IMR-90 (cell line): ENCODE results near the gene CBX5. TPM values are rescaled to one million over a fixed set of nuclear protein-coding genes. Genes with fewer than 3 reads are reported as not detected.
A peak's percentile ranks its signal among the peaks of the same experiment; 100 is the strongest.

Experiments
- ATAC-seq: fragments of 200-7000 bp; cut with Tn5 transposase; 2 replicates; pipeline ENCODE4 v1.9.1; 2020; ENCODE audit warnings: low read depth, mild to moderate bottlenecking, moderate library complexity
- BruUV-seq: library from RNA; stranded (reverse); fragments of 400-500 nt; replicated peaks from 2 replicates; lab custom pipeline; 2021; lab: Mats Ljungman, UMichigan
- CTCF ChIA-PET: fragments of 300-600 bp; formaldehyde crosslinking; extraction: SDS; loops from one replicate; lab custom pipeline; 2021; ENCODE audit warnings: antibody characterized with exemption; lab: Yijun Ruan, JAX
- POLR2A ChIA-PET: fragments of 300-600 bp; sonication (Branson Sonifier 250); formaldehyde crosslinking; loops from one replicate; lab custom pipeline; 2022; ENCODE audit warnings: antibody characterized with exemption; ENCODE audit not compliant: unreplicated experiment; lab: Charles Lee
- DNase-seq: peaks from one replicate; pipeline ENCODE4 v3.0.0; 2013
- H2AFZ ChIP-seq: replicated peaks from 2 replicates; pipeline ENCODE3; 2013; ENCODE audit warnings: low read length, mild to moderate bottlenecking; ENCODE audit not compliant: poor library complexity
- H2AK5ac ChIP-seq: 2 replicates; pipeline ENCODE4 v1.6.1; 2013; ENCODE audit warnings: low read depth, low read length, inconsistent platforms
- H2AK9ac ChIP-seq: replicated peaks from 2 replicates; pipeline ENCODE3; 2013; ENCODE audit warnings: mild to moderate bottlenecking, low read depth, low read length, moderate library complexity; ENCODE audit not compliant: poor library complexity
- H2BK120ac ChIP-seq: 2 replicates; pipeline ENCODE4 v1.6.1; 2013; ENCODE audit warnings: low read depth, low read length, inconsistent platforms
- H2BK15ac ChIP-seq: 3 replicates; pipeline ENCODE4 v1.6.1; 2013; ENCODE audit warnings: low read depth, low read length, inconsistent platforms
- H2BK20ac ChIP-seq: 2 replicates; pipeline ENCODE4 v1.6.1; 2013; ENCODE audit warnings: low read depth, mild to moderate bottlenecking, inconsistent platforms, low read length, moderate library complexity
- H2BK5ac ChIP-seq: 2 replicates; pipeline ENCODE4 v1.6.1; 2013; ENCODE audit warnings: mild to moderate bottlenecking, low read depth, low read length, inconsistent platforms; ENCODE audit not compliant: poor library complexity, severe bottlenecking
- H3K14ac ChIP-seq: replicated peaks from 2 replicates; pipeline ENCODE4 v1.6.1; 2013; ENCODE audit warnings: low read depth, low read length, inconsistent platforms
- H3K18ac ChIP-seq: 2 replicates; pipeline ENCODE4 v1.6.1; 2013; ENCODE audit warnings: low read depth, low read length, control low read depth
- H3K23ac ChIP-seq: 2 replicates; pipeline ENCODE4 v1.6.1; 2013; ENCODE audit warnings: low read depth, low read length, inconsistent platforms
- H3K27ac ChIP-seq: 2 replicates; pipeline ENCODE4 v1.5.1; 2013; ENCODE audit warnings: mild to moderate bottlenecking, control low read depth, low read length; ENCODE audit not compliant: insufficient read depth
- H3K27me3 ChIP-seq: 2 replicates; pipeline ENCODE4 v1.6.1; 2013; ENCODE audit warnings: low read length; ENCODE audit not compliant: control insufficient read depth, insufficient read depth
- H3K36me3 ChIP-seq: 2 replicates; pipeline ENCODE4 v1.6.1; 2013; ENCODE audit warnings: low read length, mixed read lengths; ENCODE audit not compliant: control insufficient read depth, insufficient read depth
- H3K4ac ChIP-seq: 2 replicates; pipeline ENCODE4 v1.6.1; 2013; ENCODE audit warnings: low read depth, low read length, inconsistent platforms
- H3K4me1 ChIP-seq: 2 replicates; pipeline ENCODE4 v1.6.1; 2013; ENCODE audit warnings: low read length, mixed read lengths; ENCODE audit not compliant: control insufficient read depth, insufficient read depth
- H3K4me2 ChIP-seq: 2 replicates; pipeline ENCODE4 v1.6.1; 2013; ENCODE audit warnings: low read depth, mild to moderate bottlenecking, control low read depth, low read length, moderate library complexity
- H3K4me3 ChIP-seq: 2 replicates; pipeline ENCODE4 v1.5.1; 2013; ENCODE audit warnings: low read depth, mild to moderate bottlenecking, control low read depth, low read length, moderate library complexity; ENCODE audit not compliant: insufficient read depth
- H3K56ac ChIP-seq: 2 replicates; pipeline ENCODE4 v1.6.1; 2013; ENCODE audit warnings: low read length, inconsistent platforms; ENCODE audit not compliant: insufficient read depth; ENCODE audit errors: extremely low read depth
- H3K79me1 ChIP-seq, 2 experiments: 2 replicates each; pipeline ENCODE4 v1.6.1; 2013; ENCODE audit warnings: low read length in 2 of 2, inconsistent platforms in 1 of 2, low read depth in 1 of 2
- H3K9ac ChIP-seq: 2 replicates; pipeline ENCODE4 v1.6.1; 2013; ENCODE audit warnings: low read depth, low read length, control low read depth
- H3K9me1 ChIP-seq: 2 replicates; pipeline ENCODE4 v1.6.1; 2013; ENCODE audit warnings: low read length, inconsistent platforms; ENCODE audit not compliant: insufficient read depth
- H3K9me3 ChIP-seq: 2 replicates; pipeline ENCODE4 v1.6.1; 2013; ENCODE audit warnings: low read length; ENCODE audit not compliant: control insufficient read depth, insufficient read depth
- H4K20me1 ChIP-seq: 2 replicates; pipeline ENCODE4 v1.6.1; 2013; ENCODE audit warnings: low read length, inconsistent platforms; ENCODE audit not compliant: insufficient read depth
- H4K5ac ChIP-seq: 2 replicates; pipeline ENCODE4 v1.6.1; 2013; ENCODE audit warnings: mild to moderate bottlenecking, low read depth, low read length, control low read depth
- H4K8ac ChIP-seq, 2 experiments: 2 replicates each; pipeline ENCODE4 v1.6.1; 2013; ENCODE audit warnings: low read depth in 2 of 2, low read length in 2 of 2, control low read depth in 1 of 2, inconsistent platforms in 1 of 2
- H4K91ac ChIP-seq: 2 replicates; pipeline ENCODE4 v1.6.1; 2013; ENCODE audit warnings: low read depth, low read length, inconsistent platforms; ENCODE audit not compliant: insufficient read depth
- BHLHE40 ChIP-seq: fragments of 150-350 bp; IDR thresholded peaks from 2 replicates; pipeline ENCODE4 v1.6.1; 2016; ENCODE audit warnings: mild to moderate bottlenecking, low read depth, low read length
- CEBPB ChIP-seq: IDR thresholded peaks from 2 replicates; pipeline ENCODE4 v1.6.1; 2012; ENCODE audit warnings: low read depth, low read length, improper control_type of control experiment
- CHD1 ChIP-seq: IDR thresholded peaks from 2 replicates; pipeline ENCODE4 v1.6.1; 2012; ENCODE audit warnings: low read depth, low read length, improper control_type of control experiment
- FOS ChIP-seq: fragments of 150-350 bp; IDR thresholded peaks from 2 replicates; pipeline ENCODE4 v1.6.1; 2016; ENCODE audit warnings: low read depth, low read length
- MAZ ChIP-seq: IDR thresholded peaks from 2 replicates; pipeline ENCODE4 v1.6.1; 2012; ENCODE audit warnings: low read depth, mild to moderate bottlenecking, low read length, improper control_type of control experiment, moderate library complexity, borderline replicate concordance
- MXI1 ChIP-seq: IDR thresholded peaks from 2 replicates; pipeline ENCODE4 v1.6.1; 2012; ENCODE audit warnings: low read depth, mild to moderate bottlenecking, low read length, moderate library complexity, borderline replicate concordance
- POLR2A ChIP-seq: IDR thresholded peaks from 2 replicates; pipeline ENCODE4 v1.6.1; 2012; ENCODE audit warnings: mild to moderate bottlenecking, low read depth, low read length
- RCOR1 ChIP-seq: IDR thresholded peaks from 2 replicates; pipeline ENCODE4 v1.6.1; 2012; ENCODE audit warnings: mild to moderate bottlenecking, low read length, improper control_type of control experiment; ENCODE audit not compliant: insufficient replicate concordance
- RFX5 ChIP-seq: IDR thresholded peaks from 2 replicates; pipeline ENCODE4 v1.8.0; 2012; ENCODE audit warnings: low read depth, mild to moderate bottlenecking, low read length, moderate library complexity
- SMC3 ChIP-seq: fragments of 150-350 bp; IDR thresholded peaks from 2 replicates; pipeline ENCODE4 v1.6.1; 2016; ENCODE audit warnings: low read depth, mild to moderate bottlenecking, antibody characterized with exemption, low read length, moderate library complexity
- WGBS, 2 experiments: methylation state at CpG; one replicate each; pipeline versions ENCODE4 v1.1.5 to v1.1.7; 2013; ENCODE audit warnings: missing lambda C conversion rate in 2 of 2; ENCODE audit not compliant: insufficient read length in 1 of 2; ENCODE audit errors: extremely low coverage in 2 of 2; 5-methylcytosine and 5-hydroxymethylcytosine counted together
- dilution Hi-C: fragments of 300-500 bp; cut with HindIII; formaldehyde crosslinking; loops from one replicate; pipeline ENCODE4 v1.14.3; 2018; ENCODE audit warnings: low sequenced_read_pairs; ENCODE audit not compliant: unreplicated experiment
- in situ Hi-C: fragments of 300-500 bp; cut with MboI; formaldehyde crosslinking; loops from 3 replicates; pipeline ENCODE4 v1.14.3; 2019; ENCODE audit warnings: low sequenced_read_pairs, inconsistent platforms, mixed read lengths
- intact Hi-C: fragments of 100-400 bp; cut with micrococcal nuclease; formaldehyde crosslinking; loops from 2 replicates; pipeline ENCODE4 v1.10.0; 2022
- polyA plus RNA-seq, 3 experiments: library from polyadenylated mRNA; depleted of rRNA; stranded (reverse); fragments of >200 nt; gene quantifications; 2 replicates each; pipeline ENCODE4 v1.2.3, GENCODE V29; 2012; ENCODE audit warnings: low replicate concordance in 1 of 3
- total RNA-seq: library from RNA; depleted of rRNA; stranded (reverse); fragments of >200 nt; gene quantifications from 2 replicates; pipeline ENCODE4 v1.2.3, GENCODE V29; 2012
- TF ChIP-seq, protein P1 (sequence below): fragments of 150-350 bp; IDR thresholded peaks from 2 replicates; pipeline ENCODE4 v1.6.1; 2016; ENCODE audit warnings: low read depth, mild to moderate bottlenecking, low read length, moderate library complexity, borderline replicate concordance
- TF ChIP-seq, protein P2 (sequence below): conservative IDR thresholded peaks from 2 replicates; pipeline ENCODE4 v1.5.1; 2012; ENCODE audit warnings: mild to moderate bottlenecking, low read depth, low read length, improper control_type of control experiment
- TF ChIP-seq, protein P3 (sequence below): fragments of 150-350 bp; IDR thresholded peaks from 2 replicates; pipeline ENCODE4 v1.6.1; 2017; ENCODE audit warnings: mild to moderate bottlenecking, antibody characterized with exemption, low read length, low read depth

Gene CBX5
- total and polyA plus RNA-seq, 2 of the 4 experiments (the other 2 are of a cell fraction) = 18.0 to 40.9 TPM

DNA sequence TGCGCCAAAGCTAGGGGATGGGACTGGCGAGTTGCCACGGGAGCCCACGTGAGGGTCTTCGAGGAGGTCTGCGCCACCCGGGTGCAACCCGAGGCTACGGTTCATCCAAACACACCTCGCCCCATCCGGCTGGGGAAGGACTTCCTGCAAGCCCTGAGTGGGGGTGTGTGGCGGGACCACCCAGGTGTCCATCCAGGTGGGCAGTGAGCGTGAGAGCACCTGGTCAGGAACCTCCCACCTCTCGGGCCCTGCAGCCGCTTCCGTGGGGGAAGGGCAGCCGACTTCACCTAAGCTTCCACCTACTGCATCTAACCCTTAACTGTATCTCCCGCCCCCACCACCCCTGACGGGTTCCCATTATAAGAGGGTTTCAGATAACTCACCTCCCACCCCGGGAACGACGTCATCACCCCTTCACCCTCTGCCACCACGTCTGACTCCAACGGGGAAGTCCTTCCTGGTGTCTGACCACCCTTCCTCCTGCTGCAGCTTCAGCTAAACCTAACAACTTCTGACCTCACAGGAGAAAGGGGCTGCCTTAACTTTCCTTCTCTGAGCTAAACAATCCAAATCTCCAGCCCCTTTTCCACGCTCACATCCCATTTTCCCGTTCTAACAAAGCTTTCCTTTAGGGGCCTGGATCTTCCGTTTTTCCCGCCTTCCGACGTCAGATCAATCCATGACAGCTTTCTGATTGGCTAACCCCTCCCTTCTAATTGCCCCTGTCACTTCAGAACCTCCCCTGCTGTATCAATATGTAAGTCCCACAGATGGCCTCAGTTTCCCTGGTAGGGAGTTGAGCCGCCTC lies 63.7 kb downstream of the CBX5 start:
- Histone ChIP-seq H3K36me3 (no peaks in the 10 kb centered on the region), H2BK5ac (no peak overlapping the region), H3K27ac (no peak overlapping the region), H2BK20ac (peak overlapping the region; percentile 27; the same call in 1 of the 2 replicates), H3K4me2 (no peak overlapping the region), H3K79me1 (peaks cover 0 to 5% of the 10 kb centered on the region in 2 experiments; a peak in 2 of 4 replicates), H2AK9ac (peak overlapping the region; percentile 87), H3K9me3 (no peaks in the 10 kb centered on the region), H3K14ac (no peak overlapping the region), H2BK120ac (peak overlapping the region; percentile 88; the same call in 1 of the 2 replicates), H3K56ac (no peak overlapping the region), H3K18ac (no peak overlapping the region), H4K8ac (peak overlapping the region; percentile 38 to 86; a peak in 2 of 4 replicates), H4K91ac (no peak overlapping the region; the same call in 1 of the 2 replicates), H3K4ac (peak overlapping the region; percentile 66; the same call in 1 of the 2 replicates), H4K20me1 (no peaks in the 10 kb centered on the region), H3K23ac (no peak overlapping the region), H3K4me1 (peaks cover 9% of the 10 kb centered on the region; the same call in 1 of the 2 replicates), H3K4me3 (no peak overlapping the region), H2BK15ac (peak overlapping the region; percentile 4; the same call in 1 of the 3 replicates), H4K5ac (no peak overlapping the region; the same call in 1 of the 2 replicates), H3K9ac (no peak overlapping the region), H3K9me1 (peaks cover 8% of the 10 kb centered on the region), H2AK5ac (peak overlapping the region; percentile 71; the same call in 1 of the 2 replicates), H3K27me3 (peaks cover 22% of the 10 kb centered on the region), H2AFZ (peak overlapping the region; percentile 97)
- in situ Hi-C loops (no loop called here), dilution Hi-C loops (no loop called here), intact Hi-C loops (loop anchor here (10.0 kb wide), 1 partner anchor 219 kb away; no protein-coding TSS in a partner anchor)
- 20% methylated on average over 10 of the region's 31 CpGs; no CpG with 5 or more reads in 1 of the 2 experiments for WGBS, 2 experiments
- ChIA-PET CTCF (interaction anchor here (0.5 to 2.7 kb wide), 7 partner anchors 9 to 167 kb away, joined by 3 to 12 read pairs (median 4); partner anchors contain the start of gene CBX5), POLR2A (no interaction called here)
- no TSS peak for BruUV-seq
- DNase-seq (no peak), ATAC-seq (no peak)
- TF ChIP-seq SMC3 = no peak
- TF ChIP-seq RCOR1 = no peak
- TF ChIP-seq BHLHE40 = no peak
- TF ChIP-seq MAZ = no peak
- TF ChIP-seq FOS = no peak
- no peak for TF ChIP-seq MXI1
- TF ChIP-seq, protein P1, sequence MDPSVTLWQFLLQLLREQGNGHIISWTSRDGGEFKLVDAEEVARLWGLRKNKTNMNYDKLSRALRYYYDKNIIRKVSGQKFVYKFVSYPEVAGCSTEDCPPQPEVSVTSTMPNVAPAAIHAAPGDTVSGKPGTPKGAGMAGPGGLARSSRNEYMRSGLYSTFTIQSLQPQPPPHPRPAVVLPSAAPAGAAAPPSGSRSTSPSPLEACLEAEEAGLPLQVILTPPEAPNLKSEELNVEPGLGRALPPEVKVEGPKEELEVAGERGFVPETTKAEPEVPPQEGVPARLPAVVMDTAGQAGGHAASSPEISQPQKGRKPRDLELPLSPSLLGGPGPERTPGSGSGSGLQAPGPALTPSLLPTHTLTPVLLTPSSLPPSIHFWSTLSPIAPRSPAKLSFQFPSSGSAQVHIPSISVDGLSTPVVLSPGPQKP = no peak
- no peak for TF ChIP-seq RFX5
- TF ChIP-seq, protein P2, sequence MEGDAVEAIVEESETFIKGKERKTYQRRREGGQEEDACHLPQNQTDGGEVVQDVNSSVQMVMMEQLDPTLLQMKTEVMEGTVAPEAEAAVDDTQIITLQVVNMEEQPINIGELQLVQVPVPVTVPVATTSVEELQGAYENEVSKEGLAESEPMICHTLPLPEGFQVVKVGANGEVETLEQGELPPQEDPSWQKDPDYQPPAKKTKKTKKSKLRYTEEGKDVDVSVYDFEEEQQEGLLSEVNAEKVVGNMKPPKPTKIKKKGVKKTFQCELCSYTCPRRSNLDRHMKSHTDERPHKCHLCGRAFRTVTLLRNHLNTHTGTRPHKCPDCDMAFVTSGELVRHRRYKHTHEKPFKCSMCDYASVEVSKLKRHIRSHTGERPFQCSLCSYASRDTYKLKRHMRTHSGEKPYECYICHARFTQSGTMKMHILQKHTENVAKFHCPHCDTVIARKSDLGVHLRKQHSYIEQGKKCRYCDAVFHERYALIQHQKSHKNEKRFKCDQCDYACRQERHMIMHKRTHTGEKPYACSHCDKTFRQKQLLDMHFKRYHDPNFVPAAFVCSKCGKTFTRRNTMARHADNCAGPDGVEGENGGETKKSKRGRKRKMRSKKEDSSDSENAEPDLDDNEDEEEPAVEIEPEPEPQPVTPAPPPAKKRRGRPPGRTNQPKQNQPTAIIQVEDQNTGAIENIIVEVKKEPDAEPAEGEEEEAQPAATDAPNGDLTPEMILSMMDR = no peak
- no peak for TF ChIP-seq CHD1
- TF ChIP-seq, protein P3, sequence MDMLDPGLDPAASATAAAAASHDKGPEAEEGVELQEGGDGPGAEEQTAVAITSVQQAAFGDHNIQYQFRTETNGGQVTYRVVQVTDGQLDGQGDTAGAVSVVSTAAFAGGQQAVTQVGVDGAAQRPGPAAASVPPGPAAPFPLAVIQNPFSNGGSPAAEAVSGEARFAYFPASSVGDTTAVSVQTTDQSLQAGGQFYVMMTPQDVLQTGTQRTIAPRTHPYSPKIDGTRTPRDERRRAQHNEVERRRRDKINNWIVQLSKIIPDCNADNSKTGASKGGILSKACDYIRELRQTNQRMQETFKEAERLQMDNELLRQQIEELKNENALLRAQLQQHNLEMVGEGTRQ = no peak
- TF ChIP-seq CEBPB = no peak
- TF ChIP-seq POLR2A = no peak
